ENCODE measurements around the gene OR52K2. TPM values are rescaled to one million over a fixed set of nuclear protein-coding genes. Genes with fewer than 3 reads are reported as not detected.
"Not testable (repeated sequence)": the region's sequence is repeated elsewhere in the genome, so short reads cannot be mapped to it uniquely, and the experiment has no call there.

The OR52K2 gene
- not detected for total RNA-seq

DNA sequence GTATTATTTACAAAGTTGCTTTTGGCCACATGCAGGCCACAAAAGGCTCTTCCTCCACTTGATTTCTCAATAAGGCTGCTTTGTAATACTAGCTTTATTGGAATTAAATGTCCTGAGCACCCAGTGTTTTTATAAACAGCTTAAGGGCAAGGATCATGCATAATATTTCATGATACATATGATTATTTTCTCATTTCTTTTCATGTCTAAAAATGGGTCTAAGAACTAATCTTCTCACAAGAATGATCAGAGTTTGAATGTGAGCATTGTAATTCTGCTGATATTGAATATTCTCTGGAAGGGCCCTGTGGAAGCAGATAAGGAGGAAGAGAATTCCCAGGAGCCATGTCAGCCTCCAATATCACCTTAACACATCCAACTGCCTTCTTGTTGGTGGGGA is at the start of gene OR52K2:
Gene OR52K2 (plus strand): TSS at position 301 of the 400 bp plus-strand sequence. CDS start 45 bp downstream, at position 346.
- no peak for DNase-seq

DNA sequence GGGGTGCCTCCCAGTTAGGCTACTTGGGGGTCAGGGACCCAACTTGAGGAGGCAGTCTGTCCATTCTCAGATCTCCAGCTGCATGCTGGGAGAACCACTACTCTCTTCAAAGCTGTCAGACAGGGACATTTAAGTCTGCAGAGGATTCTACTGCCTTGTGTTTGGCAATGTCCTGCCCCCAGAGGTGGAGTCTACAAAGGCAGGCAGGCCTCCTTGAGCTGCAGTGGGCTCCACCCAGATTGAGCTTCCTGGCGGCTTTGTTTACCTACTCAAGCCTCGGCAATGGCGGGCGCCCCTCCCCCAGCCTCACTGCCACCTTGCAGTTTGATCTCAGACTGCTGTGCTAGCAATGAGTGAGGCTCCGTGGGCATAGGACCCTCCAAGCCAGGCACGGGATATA is 42.9 kb upstream of the OR52K2 start:
- DNase-seq: not testable (repeated sequence)

DNA sequence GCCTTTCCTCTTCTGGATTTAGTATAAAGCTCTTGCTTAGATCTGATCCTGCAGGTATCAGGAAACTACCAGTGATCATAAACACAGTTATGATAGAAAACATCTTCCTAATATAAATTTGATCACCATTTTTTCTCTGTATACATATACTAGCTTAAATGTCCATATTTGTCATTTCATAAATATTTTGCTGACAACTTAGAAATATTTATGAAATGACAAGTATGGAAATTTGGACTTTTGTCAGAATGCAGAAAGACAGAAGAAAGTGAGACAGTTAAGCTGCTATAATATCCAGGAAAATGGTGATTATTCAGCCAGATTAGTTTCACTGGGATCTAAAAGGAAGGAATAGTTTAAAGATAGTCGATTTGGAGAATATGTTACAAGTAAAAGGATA is 32.8 kb upstream of the OR52K2 start:
- no peak for DNase-seq

DNA sequence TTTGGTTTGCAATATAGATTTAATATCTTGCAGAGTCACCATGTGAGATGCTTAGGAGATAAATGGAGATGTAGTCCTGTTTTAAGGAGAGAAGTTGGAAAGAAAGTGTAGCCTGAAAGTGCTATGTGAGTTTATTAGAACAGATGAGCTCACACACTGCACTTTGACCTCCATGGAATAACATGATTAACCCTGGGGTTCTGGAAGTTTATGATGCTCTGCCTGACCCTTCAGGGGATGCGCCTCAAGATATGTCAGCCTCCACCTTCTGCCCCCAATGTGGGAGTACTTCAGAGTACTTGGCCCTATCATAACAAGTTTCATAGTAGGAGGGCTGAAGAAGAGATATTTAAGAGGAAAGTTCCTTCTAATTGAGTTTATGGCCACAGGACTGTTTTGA is 32.3 kb upstream of the OR52K2 start:
- DNase-seq: no peak

DNA sequence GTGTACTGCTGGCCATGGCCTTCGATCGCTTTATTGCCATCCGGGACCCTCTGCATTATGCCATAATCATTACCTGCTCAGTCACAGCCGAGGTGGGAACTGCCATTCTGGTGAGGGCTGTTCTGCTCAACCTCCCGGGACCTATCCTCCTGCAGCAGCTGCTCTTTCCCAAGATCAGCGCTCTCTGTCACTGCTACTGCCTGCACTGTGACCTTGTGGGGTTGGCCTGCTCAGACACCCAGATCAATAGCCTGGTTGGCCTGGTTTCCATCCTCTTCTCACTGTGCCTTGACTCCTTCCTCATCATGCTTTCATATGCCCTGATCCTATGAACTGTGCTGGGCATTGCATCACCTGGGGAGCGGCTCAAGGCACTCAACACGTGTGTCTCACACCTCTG is 30.7 kb upstream of the OR52K2 start:
- no peak for DNase-seq

DNA sequence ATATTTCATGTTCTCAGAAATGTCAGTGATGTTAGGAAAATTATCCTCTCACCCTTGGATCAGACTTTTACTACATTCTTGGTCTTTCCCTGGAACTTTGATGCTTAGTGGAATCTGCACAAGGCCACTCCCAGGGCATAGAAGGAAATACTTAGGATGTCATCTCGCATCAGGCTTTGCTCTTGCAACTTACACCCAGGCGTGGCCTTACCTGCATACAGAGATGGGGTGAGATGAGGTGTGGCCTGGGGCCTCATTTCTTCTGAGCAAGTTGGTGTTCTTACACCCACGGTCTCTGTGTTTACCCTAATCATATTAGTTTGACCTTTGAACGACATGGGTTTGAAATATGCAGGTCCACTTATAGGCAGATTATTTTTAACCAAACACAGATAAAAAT is 19.0 kb upstream of the OR52K2 start:
- no peak for DNase-seq

DNA sequence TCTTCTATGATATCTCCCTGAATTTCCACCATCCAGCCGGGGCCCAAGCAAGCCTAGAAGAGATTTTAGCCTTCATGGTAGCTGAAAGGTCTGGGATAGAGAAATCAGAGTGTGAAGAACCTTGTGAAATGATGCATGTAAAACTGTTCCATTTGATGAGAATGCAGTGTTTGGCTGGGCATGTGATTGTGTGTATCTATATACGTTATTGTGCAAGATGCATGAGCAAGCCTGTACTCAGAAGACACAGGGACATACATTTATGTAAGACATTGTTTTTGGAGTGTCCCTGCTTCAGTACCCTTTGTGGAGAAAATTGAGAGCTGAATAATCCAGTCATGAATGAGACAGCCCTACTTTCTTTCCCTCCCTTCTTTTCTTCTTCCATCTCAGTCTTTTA is 15.2 kb upstream of the OR52K2 start:
- no peak for DNase-seq

DNA sequence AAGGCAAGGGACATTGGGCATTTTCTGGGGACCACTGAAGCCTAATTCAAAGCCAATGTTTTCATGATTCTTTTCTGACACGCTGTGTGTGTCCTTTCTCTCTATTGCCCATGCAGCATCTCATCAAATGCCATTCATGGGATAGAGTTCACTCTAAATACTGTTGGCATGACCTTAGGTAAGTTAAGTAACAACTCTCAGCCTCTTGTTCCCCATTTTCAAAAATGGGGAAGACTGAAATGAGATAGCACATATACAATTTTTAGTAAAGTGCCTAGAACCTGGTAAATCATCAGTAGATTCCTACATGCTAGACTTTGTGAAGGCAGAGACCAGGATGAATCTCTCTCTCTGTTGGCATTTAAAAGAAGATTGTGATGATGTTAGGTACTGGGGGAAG is 12.7 kb upstream of the OR52K2 start:
- no peak for DNase-seq

DNA sequence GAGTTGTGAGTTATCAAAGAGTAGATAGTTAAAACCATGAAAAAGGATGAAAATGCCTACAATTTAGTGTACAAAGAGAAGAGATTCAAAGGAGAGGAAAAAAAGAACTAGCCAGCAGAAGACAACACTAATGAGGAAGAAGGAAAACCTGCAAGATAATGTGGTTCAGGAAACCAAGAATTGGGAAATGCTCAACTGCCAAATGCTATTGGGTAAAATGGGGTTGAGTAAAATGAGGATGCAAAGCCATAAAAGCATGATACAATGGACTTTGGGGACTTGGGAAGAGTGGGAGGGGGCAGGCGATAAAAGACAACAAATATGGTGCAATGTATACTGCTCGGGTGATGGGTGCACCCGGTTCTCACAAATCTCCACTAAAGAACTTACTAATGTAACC is 7.6 kb upstream of the OR52K2 start:
- no peak for DNase-seq

DNA sequence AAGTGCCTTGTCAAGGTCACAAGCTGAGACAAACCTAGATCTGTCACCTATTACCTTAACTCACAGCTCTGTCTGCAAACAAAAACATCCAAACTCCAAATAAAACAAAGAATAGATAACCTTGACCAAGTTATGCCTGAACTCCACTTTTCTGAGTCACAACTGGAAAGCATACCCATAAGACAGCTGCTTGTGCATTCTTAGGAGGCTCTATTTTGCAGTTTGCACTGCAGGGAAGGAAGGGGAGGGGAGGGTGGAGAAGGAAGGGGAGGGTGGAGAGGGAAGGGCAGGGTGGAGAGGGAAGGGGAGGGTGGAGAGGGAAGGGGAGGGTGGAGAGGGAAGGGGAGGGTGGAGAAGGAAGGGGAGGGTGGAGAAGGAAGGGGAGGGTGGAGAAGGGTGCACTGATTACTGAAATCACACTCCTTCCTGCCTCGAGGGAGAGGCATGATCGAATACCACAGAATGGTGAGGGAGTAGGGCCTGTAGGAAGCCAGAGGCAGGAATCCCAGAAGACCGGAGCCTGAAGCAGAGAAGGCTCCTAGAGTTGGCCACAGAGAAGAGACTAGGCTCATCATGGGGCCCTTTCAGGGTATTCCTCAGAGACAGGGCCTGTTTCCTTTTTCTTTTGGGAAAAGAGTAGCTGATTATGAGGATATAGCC is 5.7 kb upstream of the OR52K2 start:
- DNase-seq: no peak

DNA sequence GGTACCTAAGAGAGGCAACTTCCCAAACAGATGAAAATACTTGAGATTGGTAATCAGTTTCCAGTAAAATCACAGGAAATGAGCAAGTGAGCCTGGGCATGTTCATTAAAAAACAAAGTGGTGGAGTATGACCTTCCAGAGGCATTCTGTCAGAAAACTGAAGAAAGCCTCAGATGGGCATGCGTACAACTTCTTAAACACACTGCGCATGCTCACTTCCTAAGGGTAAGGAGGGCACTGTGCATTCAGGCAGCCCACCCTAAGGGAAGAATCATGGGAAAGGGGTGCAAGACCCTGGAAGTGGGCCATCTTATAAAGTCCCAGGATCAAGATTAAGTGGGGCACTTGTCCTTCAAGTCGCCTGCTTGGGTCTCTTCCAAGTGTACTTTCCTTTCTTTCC is 4.0 kb downstream of the OR52K2 start:
- no peak for DNase-seq

DNA sequence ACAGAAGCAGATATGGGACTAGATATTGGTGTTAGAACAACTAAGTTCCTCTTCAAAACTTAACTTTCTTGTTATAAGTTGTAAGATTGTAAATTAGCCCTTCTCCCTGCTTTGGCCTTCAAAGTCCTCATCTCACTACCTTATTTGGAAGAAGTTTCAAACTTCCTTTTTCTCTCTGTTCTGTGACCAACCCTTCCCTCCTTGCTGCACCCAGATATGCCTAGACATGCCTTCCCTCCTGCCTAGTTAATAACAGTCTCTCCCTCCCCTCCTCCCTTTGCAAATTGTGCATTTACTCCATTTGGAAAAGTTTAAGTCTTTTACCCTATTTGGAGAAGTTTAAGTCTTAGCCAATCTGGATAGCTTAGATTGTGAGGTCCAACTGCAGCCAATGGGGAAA is 4.9 kb downstream of the OR52K2 start:
- DNase-seq: no peak

DNA sequence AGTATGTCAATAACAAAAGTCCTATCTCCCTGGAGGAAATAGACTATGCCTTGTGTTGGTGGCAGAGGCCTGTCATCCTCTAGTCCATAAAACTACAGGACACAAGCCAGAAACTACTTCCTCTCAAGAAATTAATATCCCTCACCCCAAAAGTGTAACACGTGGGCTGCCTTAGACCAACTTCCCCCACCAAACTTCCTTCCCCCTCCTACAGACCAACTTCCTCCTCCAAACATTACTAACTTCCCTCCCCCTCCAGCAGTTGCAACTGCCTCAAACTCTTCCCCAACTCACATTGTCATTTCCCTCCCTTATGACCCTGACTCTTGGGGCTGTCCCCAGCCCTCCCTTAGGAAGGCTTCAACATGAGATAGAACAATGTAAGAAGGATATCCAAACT is 6.3 kb downstream of the OR52K2 start:
- DNase-seq: no peak

DNA sequence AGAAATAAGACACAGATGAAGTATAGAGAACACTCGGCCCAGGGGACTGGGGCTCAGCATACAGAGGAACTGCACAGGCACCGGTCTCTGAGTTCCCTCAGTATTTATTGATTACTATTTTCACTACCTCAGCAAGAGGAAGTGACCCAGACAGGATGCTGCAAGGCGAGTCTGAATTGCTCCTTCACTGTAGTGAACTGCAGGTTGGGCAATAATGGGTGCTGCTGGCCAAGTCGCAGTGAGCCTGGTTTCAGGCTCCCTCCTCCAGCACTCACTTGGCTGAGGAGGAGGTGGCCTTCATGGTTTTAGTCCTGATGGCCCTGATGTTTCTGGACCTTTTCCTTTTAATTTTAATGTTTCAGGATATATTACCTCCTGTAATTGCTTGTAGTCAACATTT is 10.4 kb downstream of the OR52K2 start:
- DNase-seq: no peak

DNA sequence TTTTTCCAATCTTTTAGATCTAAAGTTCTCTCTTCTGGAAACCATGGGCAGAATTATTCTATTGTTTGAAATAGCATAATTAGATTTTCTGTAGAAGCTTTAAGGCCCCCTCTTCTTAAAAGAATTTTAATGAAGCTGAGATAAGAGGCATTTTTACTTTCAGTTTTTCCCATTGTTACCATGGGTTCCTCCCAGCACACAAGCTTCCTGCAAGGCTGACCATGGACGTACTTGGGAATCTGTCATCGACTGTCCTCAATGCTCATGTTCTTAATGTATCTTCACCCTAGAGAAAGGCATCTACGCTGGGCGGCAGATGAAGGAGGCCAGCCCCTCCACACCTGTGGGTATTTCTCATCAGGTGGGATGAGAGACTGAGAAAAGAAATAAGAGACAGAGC is 11.1 kb downstream of the OR52K2 start:
- DNase-seq: no peak

DNA sequence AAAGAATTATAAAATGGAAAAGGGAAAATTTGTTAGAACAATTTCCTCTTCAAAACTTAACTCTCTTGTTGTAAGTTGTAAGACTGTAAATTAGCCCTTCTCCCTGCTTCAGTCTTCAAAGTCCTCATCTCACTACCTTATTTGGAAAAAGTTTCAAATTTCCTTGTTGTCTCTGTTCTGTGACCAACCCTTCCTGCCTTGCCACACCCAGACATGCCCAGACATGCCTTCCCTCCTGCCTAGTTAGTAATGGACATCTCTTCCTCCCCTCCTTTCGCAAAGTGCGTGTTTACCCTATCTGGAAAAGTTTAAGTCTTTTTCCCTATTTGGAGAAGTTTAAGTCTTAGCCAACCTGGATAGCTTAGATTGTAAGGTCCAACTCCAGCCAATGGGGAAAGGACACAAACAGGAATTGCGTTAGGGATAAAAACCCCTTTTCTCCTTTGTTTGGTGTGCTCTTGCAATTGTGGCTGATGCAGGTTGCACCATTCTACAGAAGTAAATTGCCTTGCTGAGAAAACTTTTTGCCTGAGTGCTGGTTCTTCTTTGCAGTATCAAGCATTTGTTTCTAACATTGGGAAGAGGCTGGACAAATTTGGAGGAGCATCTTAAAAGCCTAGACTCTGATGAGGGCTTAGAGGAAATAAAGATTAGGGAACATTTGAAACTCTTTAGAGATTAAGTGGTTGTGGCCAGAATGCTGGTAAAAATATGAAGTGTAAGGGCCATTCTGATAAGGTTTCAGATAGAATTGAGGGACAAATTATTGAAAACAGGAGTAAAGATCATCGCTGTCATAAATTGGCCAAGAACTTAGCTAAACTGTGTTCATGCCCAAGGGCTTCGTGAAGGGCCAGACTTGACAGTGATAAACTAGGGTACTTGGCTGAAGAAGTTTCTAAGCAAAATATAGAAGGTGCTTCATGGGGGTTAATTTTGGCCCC is 15.4 kb downstream of the OR52K2 start:
- no peak for DNase-seq

DNA sequence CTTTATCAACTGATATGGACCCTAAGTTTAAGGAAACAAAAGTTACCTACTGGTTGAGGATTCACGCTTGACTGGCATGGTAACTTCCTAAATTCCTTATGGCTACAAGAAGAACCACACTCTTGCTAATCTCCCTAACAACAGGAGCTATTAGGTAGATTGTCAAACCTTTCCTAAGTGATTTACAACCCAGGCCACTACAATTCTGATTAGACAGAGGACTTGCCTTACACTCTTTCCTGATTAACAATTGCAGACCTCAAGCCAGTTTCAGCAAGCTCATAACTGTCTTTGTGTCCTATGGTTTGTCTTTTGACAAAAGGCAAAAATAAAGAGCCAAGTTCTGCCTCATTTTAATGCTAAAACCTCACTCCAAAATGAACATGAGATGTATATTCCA is 16.3 kb downstream of the OR52K2 start:
- DNase-seq: no peak

DNA sequence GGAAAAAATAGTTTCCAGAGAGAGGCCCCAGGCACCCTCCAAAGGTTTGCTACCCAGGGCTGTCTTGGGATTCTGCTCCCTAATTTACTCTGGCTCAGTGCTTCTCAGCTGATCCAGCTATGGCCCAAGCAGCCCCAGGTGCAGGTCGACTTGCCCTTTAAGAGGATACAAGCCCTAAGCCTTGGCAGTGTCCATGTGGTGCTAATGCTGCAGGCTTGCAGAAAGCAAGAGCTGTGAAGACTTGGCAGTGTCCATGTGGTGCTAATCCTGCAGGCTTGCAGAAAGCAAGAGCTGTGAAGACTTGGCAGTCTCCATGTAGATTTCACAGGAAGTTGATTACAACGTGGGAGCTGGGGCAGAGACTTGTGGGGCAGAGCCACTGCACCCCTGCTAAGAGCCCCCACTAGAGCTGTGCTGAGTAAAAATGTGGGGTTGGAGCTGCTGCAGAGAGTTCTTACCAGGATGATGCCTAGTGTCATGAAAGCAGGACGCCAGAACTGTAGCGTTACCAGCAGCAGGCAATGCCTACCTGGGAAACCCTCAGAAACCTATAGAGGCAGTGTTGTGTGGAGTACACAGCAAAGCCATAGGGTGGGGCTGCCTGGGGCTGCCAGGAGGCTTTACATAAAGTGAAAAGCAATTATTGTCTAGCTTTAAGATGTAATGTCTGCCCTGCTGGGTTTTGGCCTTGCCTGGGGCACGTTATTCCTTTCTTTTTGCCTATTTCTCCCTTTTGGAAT is 17.2 kb downstream of the OR52K2 start:
- no peak for DNase-seq

DNA sequence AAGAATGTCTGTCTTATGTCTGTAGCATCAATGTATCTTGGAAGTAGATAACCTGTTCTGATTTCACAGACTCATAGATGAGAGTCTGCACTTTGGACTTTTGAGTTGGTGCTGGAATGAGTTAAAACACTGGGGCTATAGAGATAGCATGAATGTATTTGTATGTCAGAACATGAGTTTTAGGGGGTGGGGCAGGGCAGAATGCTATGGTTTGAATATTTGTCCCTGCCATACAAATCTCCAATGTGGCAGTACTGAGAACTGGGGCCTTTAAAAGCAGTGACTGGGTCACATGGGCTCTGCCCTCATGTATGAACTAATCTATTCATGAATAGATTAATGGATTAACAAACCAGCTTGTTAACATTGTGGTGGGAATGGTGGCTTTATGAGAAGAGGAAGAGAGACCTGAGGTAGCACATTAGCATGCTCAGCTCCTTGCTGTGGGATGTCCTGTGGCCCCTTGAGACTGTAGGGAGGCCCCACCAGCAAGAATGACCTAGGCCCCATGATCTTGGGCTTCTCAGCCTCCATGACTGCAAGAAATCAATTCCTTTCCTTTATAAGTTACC is 17.9 kb downstream of the OR52K2 start:
- DNase-seq: no peak

DNA sequence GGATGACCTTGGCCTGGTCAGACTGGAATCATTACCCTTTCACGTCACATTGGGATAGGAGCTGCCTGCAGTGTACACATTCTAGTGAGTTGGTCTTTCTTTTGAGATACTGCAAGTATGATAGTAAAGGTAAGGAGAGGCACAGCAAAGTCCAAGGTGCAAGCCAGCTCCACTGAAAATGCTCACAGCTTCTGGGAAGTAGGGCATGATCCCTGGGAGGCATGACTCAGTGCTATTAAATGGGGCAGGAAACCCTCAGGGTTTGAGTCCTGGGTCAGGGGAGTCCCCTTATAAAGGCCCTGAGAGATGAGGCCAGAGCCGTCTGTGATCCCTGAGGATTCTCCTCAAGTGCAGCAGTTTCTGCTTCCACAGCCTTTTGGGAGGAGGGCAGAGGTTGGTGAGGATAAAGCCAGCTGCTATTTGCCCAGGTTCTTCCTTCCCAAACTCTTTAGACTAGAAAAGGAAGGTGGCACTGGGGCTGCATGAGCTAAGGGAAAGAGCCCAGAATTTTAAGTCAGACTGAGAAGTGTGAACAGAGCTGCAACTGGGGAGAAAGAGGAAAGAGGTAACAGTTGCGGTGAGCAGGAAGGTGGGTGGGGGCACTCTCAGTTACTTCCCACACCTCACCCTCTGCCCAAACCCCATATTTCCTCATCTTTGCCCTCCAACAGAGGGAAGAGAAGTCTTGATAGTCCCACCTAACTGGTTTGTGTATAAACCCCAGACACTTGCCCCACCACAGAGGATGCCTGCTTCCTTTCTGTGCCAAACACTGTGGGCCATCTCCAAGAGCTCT is 18.9 kb downstream of the OR52K2 start:
- DNase-seq: no peak

DNA sequence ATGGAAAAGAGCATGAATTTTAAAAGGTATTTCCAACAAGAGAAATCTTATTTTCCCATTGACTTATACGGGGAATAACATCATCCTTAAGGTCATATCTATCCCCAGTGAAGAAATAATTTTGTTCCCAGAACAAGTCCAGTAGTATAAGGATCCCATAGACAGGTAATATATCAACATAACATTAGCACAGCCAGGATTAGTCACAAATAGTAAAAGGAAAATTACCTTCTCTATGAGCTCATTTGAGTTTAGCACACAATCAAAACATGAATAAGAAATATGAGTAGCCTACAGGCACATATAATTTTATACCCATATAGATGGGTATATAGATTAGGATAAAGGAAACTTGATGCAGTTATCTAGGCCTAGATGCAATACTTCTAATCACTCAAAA is 30.5 kb downstream of the OR52K2 start:
- DNase-seq: no peak

Measured in skin of body (tissue), 2 donors.